ENCODE results near the gene GABRB1.
"Not testable (repeated sequence)": the region's sequence is repeated elsewhere in the genome, so short reads cannot be mapped to it uniquely, and the experiment has no call there.

GABRB1 gene

DNA sequence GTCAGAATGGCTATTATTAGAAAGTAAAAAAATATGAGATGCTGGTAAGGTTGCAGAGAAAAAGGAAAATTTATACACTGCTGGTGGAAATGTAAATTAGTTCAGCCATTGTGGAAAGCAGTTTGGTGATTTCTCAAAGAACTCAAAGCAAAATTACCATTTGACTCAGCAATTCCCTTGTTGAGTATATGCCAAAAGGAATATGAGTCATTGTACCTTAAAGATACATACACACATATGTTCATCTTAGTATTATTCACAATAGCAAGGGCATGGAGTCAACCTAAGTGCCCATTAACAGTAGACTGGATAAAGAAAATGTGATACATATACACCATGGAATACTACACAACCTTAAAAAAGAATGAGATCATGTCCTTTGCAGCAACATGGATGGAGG lies 284.0 kb downstream of the GABRB1 start:
- DNase-seq, result no peak

- no peak for DNase-seq
These were observed 294.7 kb downstream of the GABRB1 start for GRCh38 chr4:47326025-47326424.

- DNase-seq, result no peak
These were observed 299.5 kb downstream of the GABRB1 start for GRCh38 chr4:47330866-47331265.

DNA sequence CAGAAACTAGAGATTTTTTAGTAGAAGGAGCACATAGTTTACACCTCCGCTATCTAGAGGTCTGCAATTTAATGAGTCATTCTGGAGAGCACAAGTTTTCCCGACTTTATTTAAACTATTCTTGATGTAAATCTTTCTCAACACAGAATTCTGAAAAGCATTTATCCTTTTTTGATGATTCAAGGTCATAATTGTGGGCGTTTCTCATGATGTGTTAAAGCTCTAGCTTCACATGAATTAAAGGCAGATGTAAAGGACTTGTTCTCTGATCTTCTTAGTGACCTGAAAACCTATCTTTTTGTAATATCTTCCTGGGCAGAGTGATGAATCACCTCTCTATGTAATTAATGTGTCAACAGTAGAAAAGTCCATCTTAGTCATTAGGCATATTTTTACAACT lies 303.3 kb downstream of the GABRB1 start:
- no peak for DNase-seq

DNA sequence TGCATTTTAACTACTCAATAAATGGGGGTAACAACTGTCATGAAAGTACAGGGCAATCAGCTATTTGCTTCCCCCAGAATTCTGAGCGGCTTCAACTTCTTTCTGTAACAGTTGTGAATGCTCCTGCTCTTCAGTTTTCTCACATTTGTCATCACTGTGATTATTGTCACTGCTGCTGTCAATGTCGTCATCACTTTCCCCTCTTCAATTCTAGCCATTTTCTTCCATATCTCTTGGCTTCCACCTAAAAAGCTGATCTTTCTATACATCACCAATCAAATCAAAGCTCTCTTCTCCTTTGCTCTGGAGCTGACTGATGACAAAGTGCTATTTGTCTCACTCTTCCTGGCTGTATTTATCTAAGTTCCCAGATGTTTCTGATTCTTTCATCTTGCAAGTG lies 306.5 kb downstream of the GABRB1 start:
- no peak for DNase-seq

DNA sequence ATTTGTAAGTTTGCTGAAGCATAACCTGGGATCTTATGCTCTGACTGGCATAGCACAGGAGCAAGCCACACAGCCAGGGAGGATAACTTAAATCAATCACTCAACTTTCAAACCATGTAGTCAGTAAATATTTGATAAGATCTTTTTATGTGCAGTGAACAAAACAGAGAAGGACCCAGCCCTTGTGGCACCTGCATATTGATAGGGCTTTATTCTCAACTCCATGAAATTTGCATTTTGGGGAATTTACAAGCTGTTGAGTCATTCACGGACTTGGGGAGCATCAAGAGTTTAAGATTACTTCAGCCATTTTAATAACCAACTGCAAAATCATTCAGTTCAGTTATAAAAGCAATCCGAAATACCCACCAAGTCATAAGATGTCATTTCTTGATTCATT lies 309.5 kb downstream of the GABRB1 start:
- DNase-seq, result no peak

GRCh38 chr4:47342796-47343195 lies 311.4 kb downstream of the GABRB1 start:
- no peak for DNase-seq

DNA sequence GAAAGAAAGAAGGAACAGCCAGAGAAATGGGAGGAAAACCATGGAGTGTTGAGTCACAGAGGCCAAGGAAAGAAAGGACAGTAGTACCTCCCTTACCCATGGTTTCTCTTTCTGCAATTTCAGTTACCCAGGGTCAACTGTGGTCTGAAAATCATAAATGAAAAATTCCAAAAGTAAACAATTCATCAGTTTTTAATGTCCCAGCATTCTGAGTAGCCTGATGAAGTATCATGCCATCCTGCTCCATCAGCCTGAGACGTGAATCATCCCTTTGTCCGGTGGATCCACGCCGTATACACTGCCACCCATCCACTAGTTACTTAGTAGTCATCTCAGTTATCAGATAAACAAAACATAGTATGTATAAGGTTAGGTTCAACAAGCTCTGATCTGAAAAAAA lies 318.0 kb downstream of the GABRB1 start:
- no peak for DNase-seq

DNA sequence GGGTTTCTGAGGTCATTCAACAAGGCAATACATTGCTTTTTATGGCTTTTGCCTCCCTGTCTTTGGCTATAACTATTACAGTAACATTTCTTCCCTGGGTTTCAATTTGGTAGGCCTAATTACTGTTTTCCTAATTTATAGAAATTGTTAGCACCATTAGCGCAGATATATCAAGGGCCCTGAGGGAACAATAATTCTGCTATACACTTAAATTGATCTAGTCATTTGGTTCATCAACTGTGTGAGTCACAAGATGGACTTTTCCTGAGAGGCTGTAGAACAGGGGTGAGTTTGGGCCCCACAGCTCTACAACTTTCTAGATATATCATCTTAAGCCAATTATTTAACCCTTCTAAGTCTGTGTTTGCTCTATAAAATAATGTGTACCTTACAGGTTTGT lies 324.2 kb downstream of the GABRB1 start:
- DNase-seq, result no peak

DNA sequence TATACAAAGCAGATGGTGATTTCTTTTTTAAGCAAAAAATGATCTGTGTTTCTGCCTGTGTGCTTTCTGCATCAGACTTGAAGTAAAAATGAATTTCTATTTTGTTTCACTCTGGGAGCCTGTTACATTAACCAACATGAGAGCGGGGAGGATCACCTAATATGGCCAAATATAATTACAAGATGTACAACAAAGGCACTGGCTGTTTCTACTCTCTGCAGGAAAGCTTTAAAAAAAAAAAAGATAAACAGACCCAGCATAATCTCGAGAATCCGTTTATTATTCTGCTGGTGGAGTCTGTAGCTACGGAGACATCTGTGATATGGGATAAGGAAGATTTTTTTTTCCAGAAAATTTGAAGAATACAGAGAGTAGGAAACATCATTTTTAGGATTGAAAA lies 328.5 kb downstream of the GABRB1 start:
- no peak for DNase-seq

- DNase-seq, result no peak
These were observed 336.4 kb downstream of the GABRB1 start for GRCh38 chr4:47367761-47368160.

DNA sequence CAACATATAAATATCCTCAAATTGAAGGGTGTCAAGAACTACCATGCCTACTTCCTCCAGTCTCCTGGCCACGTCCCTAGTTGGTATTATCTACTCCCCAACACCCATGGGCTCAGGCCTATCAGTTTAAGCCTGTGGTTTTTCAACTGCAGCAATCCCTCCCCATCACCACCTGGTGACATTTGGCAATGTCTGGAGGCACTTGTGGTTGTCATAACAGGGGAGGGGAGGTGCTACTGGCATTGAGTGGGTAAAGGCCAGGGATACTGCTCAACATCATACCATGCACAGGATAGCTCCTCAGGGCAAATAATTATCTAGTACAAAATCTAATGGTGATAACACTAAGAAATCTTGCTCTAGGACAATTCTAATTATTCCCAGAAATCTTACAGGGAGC lies 336.8 kb downstream of the GABRB1 start:
- no peak for DNase-seq

GRCh38 chr4:47372561-47372960 lies 341.2 kb downstream of the GABRB1 start:
- no peak for DNase-seq

- DNase-seq, result no peak
These were observed 341.8 kb downstream of the GABRB1 start for GRCh38 chr4:47373174-47373573.

DNA sequence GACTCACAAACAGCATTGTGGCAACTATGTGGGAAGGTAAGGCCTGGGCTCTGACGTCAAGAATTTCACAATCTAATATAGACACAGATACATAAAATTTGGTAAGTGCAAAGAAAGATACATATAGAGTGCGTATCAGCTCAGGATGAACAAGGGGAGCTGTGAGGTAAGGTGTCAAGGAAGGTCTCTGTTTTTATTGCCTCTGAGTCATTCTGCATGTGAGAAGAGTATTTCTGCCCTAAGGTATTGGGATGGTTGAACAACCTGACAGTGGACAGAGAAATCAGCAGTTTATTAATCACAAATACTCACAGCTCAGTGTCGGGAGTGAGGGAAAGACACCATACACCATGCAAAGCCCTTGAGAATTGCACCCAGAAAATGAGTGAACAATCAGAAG lies 342.3 kb downstream of the GABRB1 start:
- DNase-seq, result no peak

DNA sequence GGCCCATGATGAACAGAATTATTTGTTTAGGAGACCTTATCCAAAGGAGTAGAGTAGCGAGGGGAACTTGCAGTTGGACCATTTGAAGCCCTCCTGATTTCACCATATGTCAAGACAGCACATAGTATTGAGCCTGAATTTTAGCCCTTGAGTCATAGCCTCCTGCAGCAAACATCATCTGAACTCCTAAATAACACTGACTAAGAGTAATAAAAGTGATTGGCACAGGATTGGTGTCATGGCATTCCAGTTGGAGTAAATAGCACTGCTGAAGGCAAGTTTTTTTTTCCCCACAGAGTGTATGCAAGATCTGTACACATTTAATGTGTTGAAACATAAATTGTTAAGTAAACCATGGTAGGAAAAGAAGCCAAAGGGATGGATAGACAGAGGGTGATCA lies 343.1 kb downstream of the GABRB1 start:
- no peak for DNase-seq

DNA sequence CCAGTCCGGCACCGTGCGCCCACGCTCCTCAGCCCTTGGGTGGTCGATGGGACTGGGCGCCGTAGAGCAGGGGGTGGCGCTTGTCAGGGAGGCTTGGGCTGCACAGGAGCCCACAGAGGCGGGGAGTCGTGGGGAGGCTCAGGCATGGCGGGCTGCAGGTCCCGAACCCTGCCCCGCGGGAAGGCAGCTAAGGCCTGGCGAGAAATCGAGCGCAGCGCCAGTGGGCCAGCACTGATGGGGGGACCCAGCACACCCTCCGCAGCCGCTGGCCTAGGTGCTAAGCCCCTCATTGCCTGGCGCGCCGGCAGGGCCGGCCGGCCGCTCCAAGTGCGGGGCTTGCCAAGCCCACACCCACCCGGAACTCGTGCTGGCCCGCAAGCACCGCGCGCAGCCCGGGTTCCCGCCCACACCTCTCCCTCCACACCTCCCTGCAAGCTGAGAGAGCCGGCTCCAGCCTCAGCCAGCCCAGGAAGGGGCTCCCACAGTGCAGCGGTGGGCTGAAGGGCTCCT lies 346.7 kb downstream of the GABRB1 start:
- not testable (repeated sequence) for DNase-seq

- DNase-seq, result no peak
These were observed 349.8 kb downstream of the GABRB1 start for GRCh38 chr4:47381172-47381571.

- no peak for DNase-seq
These were observed 351.5 kb downstream of the GABRB1 start for GRCh38 chr4:47382846-47383360.

DNA sequence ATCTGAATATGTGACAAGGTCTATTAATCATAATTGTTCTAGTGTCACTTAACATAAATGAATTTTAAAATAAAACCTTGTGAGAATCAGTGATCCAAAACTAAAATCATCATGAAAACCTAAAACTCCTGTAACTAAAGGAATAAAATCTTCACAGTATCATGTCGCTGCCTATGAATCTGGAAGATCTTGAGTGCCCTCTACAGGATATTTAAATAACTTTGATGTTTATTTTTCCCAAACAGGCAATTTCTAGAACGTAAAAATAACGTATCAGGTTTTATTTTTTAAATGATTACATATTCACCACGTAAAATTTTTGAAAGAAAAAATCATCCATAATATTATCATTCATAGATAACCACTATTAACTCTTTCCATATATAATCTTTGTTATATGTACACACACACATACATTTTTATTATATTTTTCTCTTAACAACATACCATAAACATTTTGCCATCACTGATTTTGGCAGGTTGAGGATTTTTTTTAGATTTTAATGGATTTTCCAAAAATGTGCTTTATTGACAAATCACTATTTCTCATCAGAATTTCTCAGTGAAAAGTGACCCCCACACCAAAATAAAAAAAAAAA lies 352.6 kb downstream of the GABRB1 start:
- DNase-seq, result no peak

DNA sequence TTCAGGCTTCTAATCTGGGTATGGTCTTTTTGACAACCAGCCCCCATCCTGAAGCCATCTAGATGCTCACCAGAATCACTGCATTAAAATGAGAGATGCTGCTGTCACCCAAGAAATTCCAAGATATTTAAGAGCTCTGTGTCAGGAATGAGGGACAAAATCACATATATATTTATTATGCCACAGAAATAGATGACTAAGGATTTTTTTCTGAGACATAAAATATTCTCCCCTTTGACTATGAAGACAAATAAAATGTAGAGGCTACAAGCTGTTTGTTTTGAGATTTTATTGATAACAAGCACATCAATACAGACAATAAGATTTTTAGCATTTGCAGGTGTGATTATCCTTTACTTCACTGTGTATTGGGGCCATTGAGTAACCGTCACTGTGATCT lies 354.8 kb downstream of the GABRB1 start:
- DNase-seq, result no peak

- DNase-seq, result no peak
These were observed 355.3 kb downstream of the GABRB1 start for GRCh38 chr4:47386561-47387235.

DNA sequence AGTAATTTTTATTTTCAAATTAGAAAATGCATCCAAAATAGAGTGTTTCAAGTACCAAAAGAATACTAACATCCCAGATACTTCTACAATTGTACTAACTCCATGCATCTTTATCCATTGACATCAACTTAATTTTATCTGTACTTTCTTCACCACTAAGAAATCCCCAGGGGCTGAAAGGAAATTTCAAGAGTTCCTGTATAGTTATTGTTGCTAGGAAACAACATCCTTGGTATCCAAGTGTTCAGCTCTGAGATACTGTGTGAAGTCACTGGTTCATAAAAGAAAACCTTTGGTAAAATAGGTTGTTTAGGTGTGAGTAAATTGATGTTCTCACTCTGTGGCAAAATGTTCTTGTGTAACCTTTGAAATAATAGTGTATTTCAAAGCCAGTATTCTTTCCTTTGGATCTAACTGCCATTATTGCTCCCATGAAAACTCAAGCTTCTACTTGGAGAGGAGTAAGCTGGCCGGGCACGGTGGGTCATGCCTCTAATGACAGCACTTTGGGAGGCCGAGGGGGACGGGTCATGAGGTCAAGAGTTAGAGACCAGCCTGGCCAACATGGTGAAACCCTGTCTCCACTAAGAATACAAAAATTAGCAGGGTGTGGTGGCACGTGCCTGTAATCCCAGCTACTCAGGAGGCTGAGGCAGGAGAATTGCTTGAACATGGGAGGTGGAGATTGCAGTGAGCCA lies 359.2 kb downstream of the GABRB1 start:
- no peak for DNase-seq

GRCh38 chr4:47391256-47391655 lies 359.9 kb downstream of the GABRB1 start:
- no peak for DNase-seq
